GM23338 (cell line): ENCODE measurements around the gene EHD1. TPM values are rescaled to one million over a fixed set of nuclear protein-coding genes. Genes with fewer than 3 reads are reported as not detected.

Experiments
- ATAC-seq: fragments of 200-7000 bp; cut with Tn5 transposase; 3 replicates; pipeline ENCODE4 v1.9.1; 2020
- DNase-seq: peaks from one replicate; pipeline ENCODE4 v3.0.0-alpha.2; 2015; ENCODE audit warnings: low spot score
- H2AFZ ChIP-seq: fragments of 200-600 bp; sonication (generic); 2 replicates; pipeline ENCODE4 v1.8.0; 2016; ENCODE audit warnings: antibody characterized with exemption, mild to moderate bottlenecking, moderate library complexity
- H3F3A ChIP-seq: fragments of 200-600 bp; sonication (generic); replicated peaks from 2 replicates; pipeline ENCODE4 v1.8.0; 2017; ENCODE audit warnings: antibody characterized with exemption, mixed run types, low read depth
- H3K27ac ChIP-seq: fragments of 200-600 bp; sonication (generic); 2 replicates; pipeline ENCODE4 v1.6.1; 2016; ENCODE audit warnings: low read depth
- H3K27me3 ChIP-seq: fragments of 200-600 bp; sonication (generic); 2 replicates; pipeline ENCODE4 v1.8.0; 2016; ENCODE audit warnings: mild to moderate bottlenecking, mixed run types, moderate library complexity; ENCODE audit not compliant: insufficient read depth
- H3K36me3 ChIP-seq: fragments of 200-600 bp; sonication (generic); 2 replicates; pipeline ENCODE4 v1.8.0; 2016; ENCODE audit warnings: mild to moderate bottlenecking; ENCODE audit not compliant: insufficient read depth
- H3K4me1 ChIP-seq: fragments of 200-600 bp; sonication (generic); 2 replicates; pipeline ENCODE4 v1.8.0; 2016; ENCODE audit warnings: mild to moderate bottlenecking, moderate library complexity; ENCODE audit not compliant: insufficient read depth
- H3K4me2 ChIP-seq: fragments of 200-600 bp; sonication (generic); 2 replicates; pipeline ENCODE4 v1.7.1; 2017; ENCODE audit warnings: mixed run types
- H3K4me3 ChIP-seq: fragments of 200-600 bp; sonication (generic); 2 replicates; pipeline ENCODE4 v1.6.1; 2016; ENCODE audit warnings: mixed run types
- H3K79me2 ChIP-seq: fragments of 200-600 bp; sonication (generic); replicated peaks from 2 replicates; pipeline ENCODE4 v1.8.0; 2017; ENCODE audit warnings: mild to moderate bottlenecking; ENCODE audit not compliant: insufficient read depth
- H3K9me2 ChIP-seq: fragments of 200-600 bp; sonication (generic); 2 replicates; pipeline ENCODE4 v1.8.0; 2017; ENCODE audit not compliant: insufficient read depth
- H4K20me1 ChIP-seq: fragments of 200-600 bp; sonication (generic); replicated peaks from 2 replicates; pipeline ENCODE4 v1.8.0; 2017; ENCODE audit warnings: mild to moderate bottlenecking; ENCODE audit not compliant: insufficient read depth
- H3K27ac Mint-ChIP-seq: 2 replicates; pipeline ENCODE4 v1.8.0; 2020; ENCODE audit warnings: inconsistent platforms, mild to moderate bottlenecking, moderate library complexity, mixed read lengths
- H3K27me3 Mint-ChIP-seq: 3 replicates; pipeline ENCODE4 v1.8.0; 2022; ENCODE audit warnings: low read depth, mild to moderate bottlenecking, moderate library complexity, mixed read lengths, inconsistent platforms; ENCODE audit not compliant: insufficient read depth, poor library complexity
- H3K36me3 Mint-ChIP-seq: 3 replicates; pipeline ENCODE4 v1.8.0; 2021; ENCODE audit warnings: low read depth, mild to moderate bottlenecking, inconsistent platforms, moderate library complexity, mixed read lengths
- H3K4me1 Mint-ChIP-seq: 3 replicates; pipeline ENCODE4 v1.8.0; 2020; ENCODE audit warnings: mild to moderate bottlenecking, inconsistent platforms, mixed read lengths
- H3K4me3 Mint-ChIP-seq: 3 replicates; pipeline ENCODE4 v1.8.0; 2021; ENCODE audit warnings: moderate library complexity, mild to moderate bottlenecking, inconsistent platforms, mixed read lengths
- H3K9me3 Mint-ChIP-seq: 3 replicates; pipeline ENCODE4 v1.8.0; 2020; ENCODE audit warnings: moderate library complexity, mild to moderate bottlenecking, inconsistent platforms, mixed read lengths
- CREB1 ChIP-seq: fragments of 250-450 bp; sonication (Bioruptor Pico); IDR thresholded peaks from 2 replicates; pipeline ENCODE4 v1.5.0; 2020; ENCODE audit warnings: low read depth, mild to moderate bottlenecking, moderate library complexity
- EZH2phosphoT487 ChIP-seq: fragments of 200-600 bp; sonication (generic); IDR thresholded peaks from one replicate; pipeline ENCODE4 v1.8.1; 2018; ENCODE audit warnings: antibody characterized with exemption; ENCODE audit not compliant: unreplicated experiment
- JUNB ChIP-seq: IDR thresholded peaks from one replicate; pipeline ENCODE4 v1.6.1; 2016; ENCODE audit warnings: antibody characterized with exemption; ENCODE audit not compliant: unreplicated experiment
- NANOG ChIP-seq: IDR thresholded peaks from 2 replicates; pipeline ENCODE4 v1.6.1; 2016; ENCODE audit warnings: antibody characterized with exemption, borderline replicate concordance
- POLR2AphosphoS5 ChIP-seq: IDR thresholded peaks from 2 replicates; pipeline ENCODE4 v1.6.1; 2016; ENCODE audit warnings: antibody characterized with exemption, low read depth
- STAT1 ChIP-seq: IDR thresholded peaks from one replicate; pipeline ENCODE4 v1.6.1; 2016; ENCODE audit warnings: antibody characterized with exemption; ENCODE audit not compliant: unreplicated experiment
- ZNF114 ChIP-seq: fragments of 250-450 bp; sonication (Bioruptor Pico); IDR thresholded peaks from 2 replicates; pipeline ENCODE4 v1.5.0; 2020; ENCODE audit warnings: mild to moderate bottlenecking, moderate library complexity
- polyA plus RNA-seq: library from polyadenylated mRNA; unstranded; fragments of >200 nt; fragmentation: Nextera tagmentation; extraction: Ambion mirVana; gene quantifications from 2 replicates; pipeline ENCODE4 v1.2.1, GENCODE V29; 2016
- total RNA-seq: library from RNA; depleted of rRNA; stranded (reverse); fragments of >200 nt; shearing (Covaris generic); gene quantifications from 2 replicates; pipeline ENCODE4 v1.2.3, GENCODE V29; 2014
- TF ChIP-seq, protein P1 (sequence below): fragments of 250-450 bp; sonication (Bioruptor Pico); IDR thresholded peaks from 2 replicates; pipeline ENCODE4 v1.5.0; 2020; ENCODE audit warnings: mild to moderate bottlenecking, moderate library complexity
- TF ChIP-seq, protein P2 (sequence below): IDR thresholded peaks from 2 replicates; pipeline ENCODE4 v1.6.1; 2016; ENCODE audit warnings: antibody characterized with exemption
- TF ChIP-seq, protein P3 (sequence below): IDR thresholded peaks from one replicate; pipeline ENCODE4 v1.6.1; 2018; ENCODE audit warnings: antibody characterized with exemption; ENCODE audit not compliant: unreplicated experiment

The EHD1 gene
- total and polyA plus RNA-seq, 2 experiments from 2014 or later = 16.7 to 69.7 TPM

DNA sequence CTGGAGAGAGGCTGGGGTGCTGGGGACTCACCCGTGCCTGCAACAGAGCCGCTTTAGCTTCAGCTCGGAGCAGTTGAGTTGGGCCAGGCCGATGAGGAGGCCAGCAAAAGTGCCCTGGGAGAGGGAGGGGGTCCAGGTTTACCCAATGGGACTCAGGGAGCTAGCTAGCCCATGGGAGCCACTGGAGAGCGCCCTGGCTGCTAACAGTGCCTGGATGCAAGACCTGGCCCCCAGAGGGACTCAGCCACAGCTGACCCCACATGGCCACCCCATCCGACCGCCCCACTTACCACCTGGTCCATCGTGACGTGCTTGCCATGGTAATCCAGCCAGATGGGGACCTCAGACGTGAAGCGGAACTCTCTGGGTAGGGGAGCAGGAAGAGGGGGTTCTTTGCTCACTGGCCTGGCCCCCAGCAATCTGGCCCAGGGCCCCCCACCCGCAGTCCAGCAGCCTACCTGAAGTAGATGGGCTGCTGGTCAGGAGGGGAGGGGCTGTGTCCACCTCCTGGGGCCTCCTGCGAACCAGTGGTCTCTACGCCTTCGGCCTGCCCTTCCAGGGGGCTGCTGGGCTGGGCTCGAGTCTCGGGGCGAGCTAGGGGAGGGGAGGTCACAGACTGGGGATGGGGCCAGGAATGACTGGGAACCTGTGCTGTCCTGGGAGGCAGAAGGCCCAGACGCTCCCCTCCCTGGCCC lies 19.1 kb upstream of the EHD1 start:
- H3K27ac Mint-ChIP-seq = no peak overlapping the region
- Histone ChIP-seq H3K4me2 (no peak overlapping the region), H4K20me1 (no peaks in the 10 kb centered on the region), H3K9me2 (no peaks in the 10 kb centered on the region), H2AFZ (no peak overlapping the region), H3K27me3 (no peaks in the 10 kb centered on the region), H3K27ac (no peak overlapping the region), H3K79me2 (no peaks in the 10 kb centered on the region), H3K4me1 (no peaks in the 10 kb centered on the region), H3K4me3 (no peak overlapping the region), H3K36me3 (no peaks in the 10 kb centered on the region), H3F3A (no peaks in the 10 kb centered on the region)
- no peaks in the 10 kb centered on the region for H3K36me3 Mint-ChIP-seq
- H3K4me3 Mint-ChIP-seq = no peak overlapping the region
- ATAC-seq (no peak), DNase-seq (no peak)
- no peak for TF ChIP-seq ZNF114 (CRISPR knock-in tag)
- TF ChIP-seq EZH2phosphoT487 = no peak
- TF ChIP-seq JUNB = no peak
- no peaks in the 10 kb centered on the region for H3K9me3 Mint-ChIP-seq
- peaks cover 18% of the 10 kb centered on the region for H3K27me3 Mint-ChIP-seq
- H3K4me1 Mint-ChIP-seq = peaks cover 5% of the 10 kb centered on the region; the same call in 2 of the 3 replicates

DNA sequence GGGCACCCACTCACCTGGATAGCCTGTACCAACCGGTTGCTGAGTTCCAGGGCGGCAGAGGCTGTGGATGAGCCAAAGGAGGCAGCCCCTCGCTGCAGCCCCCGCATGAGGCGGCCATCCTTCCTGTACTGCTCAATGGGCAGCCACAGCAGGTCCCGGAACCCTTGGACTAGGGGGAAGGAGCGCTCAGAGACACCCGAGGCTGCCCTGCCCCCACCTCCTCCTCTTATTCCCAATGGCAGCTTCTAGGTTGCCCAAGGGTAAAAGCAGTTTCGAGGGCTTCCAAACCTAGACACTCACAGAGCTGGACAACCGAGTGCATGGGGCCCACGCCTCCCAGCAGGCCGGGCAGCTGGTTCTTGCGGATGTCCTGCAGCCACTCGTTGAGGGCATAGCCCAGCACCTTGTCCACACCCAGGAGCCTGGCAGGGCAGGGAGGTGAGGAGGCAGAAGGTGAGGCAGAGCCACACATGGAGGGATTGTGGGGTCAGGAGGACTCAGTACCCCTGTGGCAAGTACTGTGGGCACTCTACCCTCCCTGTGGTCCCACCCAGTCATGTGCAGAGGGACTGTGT lies 18.1 kb upstream of the EHD1 start:
- Mint-ChIP-seq H3K4me1 (peaks cover 5% of the 10 kb centered on the region), H3K27ac (no peak overlapping the region), H3K4me3 (no peak overlapping the region), H3K36me3 (no peaks in the 10 kb centered on the region; the same call in 2 of the 3 replicates), H3K9me3 (no peaks in the 10 kb centered on the region), H3K27me3 (peaks cover 15% of the 10 kb centered on the region)
- Histone ChIP-seq H3F3A (no peaks in the 10 kb centered on the region), H3K36me3 (no peaks in the 10 kb centered on the region), H4K20me1 (no peaks in the 10 kb centered on the region), H2AFZ (no peak overlapping the region), H3K9me2 (no peaks in the 10 kb centered on the region), H3K27me3 (no peaks in the 10 kb centered on the region), H3K79me2 (no peaks in the 10 kb centered on the region), H3K4me1 (no peaks in the 10 kb centered on the region), H3K4me3 (no peak overlapping the region), H3K27ac (no peak overlapping the region), H3K4me2 (no peak overlapping the region)
- DNase-seq = no peak
- no peak for ATAC-seq
- TF ChIP-seq, protein P1, sequence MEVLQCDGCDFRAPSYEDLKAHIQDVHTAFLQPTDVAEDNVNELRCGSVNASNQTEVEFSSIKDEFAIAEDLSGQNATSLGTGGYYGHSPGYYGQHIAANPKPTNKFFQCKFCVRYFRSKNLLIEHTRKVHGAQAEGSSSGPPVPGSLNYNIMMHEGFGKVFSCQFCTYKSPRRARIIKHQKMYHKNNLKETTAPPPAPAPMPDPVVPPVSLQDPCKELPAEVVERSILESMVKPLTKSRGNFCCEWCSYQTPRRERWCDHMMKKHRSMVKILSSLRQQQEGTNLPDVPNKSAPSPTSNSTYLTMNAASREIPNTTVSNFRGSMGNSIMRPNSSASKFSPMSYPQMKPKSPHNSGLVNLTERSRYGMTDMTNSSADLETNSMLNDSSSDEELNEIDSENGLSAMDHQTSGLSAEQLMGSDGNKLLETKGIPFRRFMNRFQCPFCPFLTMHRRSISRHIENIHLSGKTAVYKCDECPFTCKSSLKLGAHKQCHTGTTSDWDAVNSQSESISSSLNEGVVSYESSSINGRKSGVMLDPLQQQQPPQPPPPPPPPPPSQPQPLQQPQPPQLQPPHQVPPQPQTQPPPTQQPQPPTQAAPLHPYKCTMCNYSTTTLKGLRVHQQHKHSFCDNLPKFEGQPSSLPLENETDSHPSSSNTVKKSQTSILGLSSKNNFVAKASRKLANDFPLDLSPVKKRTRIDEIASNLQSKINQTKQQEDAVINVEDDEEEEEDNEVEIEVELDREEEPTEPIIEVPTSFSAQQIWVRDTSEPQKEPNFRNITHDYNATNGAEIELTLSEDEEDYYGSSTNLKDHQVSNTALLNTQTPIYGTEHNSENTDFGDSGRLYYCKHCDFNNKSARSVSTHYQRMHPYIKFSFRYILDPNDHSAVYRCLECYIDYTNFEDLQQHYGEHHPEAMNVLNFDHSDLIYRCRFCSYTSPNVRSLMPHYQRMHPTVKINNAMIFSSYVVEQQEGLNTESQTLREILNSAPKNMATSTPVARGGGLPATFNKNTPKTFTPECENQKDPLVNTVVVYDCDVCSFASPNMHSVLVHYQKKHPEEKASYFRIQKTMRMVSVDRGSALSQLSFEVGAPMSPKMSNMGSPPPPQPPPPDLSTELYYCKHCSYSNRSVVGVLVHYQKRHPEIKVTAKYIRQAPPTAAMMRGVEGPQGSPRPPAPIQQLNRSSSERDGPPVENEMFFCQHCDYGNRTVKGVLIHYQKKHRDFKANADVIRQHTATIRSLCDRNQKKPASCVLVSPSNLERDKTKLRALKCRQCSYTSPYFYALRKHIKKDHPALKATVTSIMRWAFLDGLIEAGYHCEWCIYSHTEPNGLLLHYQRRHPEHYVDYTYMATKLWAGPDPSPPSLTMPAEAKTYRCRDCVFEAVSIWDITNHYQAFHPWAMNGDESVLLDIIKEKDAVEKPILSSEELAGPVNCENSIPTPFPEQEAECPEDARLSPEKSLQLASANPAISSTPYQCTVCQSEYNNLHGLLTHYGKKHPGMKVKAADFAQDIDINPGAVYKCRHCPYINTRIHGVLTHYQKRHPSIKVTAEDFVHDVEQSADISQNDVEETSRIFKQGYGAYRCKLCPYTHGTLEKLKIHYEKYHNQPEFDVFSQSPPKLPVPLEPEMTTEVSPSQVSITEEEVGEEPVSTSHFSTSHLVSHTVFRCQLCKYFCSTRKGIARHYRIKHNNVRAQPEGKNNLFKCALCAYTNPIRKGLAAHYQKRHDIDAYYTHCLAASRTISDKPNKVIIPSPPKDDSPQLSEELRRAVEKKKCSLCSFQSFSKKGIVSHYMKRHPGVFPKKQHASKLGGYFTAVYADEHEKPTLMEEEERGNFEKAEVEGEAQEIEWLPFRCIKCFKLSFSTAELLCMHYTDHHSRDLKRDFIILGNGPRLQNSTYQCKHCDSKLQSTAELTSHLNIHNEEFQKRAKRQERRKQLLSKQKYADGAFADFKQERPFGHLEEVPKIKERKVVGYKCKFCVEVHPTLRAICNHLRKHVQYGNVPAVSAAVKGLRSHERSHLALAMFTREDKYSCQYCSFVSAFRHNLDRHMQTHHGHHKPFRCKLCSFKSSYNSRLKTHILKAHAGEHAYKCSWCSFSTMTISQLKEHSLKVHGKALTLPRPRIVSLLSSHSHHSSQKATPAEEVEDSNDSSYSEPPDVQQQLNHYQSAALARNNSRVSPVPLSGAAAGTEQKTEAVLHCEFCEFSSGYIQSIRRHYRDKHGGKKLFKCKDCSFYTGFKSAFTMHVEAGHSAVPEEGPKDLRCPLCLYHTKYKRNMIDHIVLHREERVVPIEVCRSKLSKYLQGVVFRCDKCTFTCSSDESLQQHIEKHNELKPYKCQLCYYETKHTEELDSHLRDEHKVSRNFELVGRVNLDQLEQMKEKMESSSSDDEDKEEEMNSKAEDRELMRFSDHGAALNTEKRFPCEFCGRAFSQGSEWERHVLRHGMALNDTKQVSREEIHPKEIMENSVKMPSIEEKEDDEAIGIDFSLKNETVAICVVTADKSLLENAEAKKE = no peak
- no peak for TF ChIP-seq POLR2AphosphoS5
- TF ChIP-seq, protein P2, sequence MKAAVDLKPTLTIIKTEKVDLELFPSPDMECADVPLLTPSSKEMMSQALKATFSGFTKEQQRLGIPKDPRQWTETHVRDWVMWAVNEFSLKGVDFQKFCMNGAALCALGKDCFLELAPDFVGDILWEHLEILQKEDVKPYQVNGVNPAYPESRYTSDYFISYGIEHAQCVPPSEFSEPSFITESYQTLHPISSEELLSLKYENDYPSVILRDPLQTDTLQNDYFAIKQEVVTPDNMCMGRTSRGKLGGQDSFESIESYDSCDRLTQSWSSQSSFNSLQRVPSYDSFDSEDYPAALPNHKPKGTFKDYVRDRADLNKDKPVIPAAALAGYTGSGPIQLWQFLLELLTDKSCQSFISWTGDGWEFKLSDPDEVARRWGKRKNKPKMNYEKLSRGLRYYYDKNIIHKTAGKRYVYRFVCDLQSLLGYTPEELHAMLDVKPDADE = no peak
- TF ChIP-seq CREB1 (CRISPR knock-in tag) = no peak
- no peak for TF ChIP-seq JUNB
- TF ChIP-seq STAT1 = no peak
- TF ChIP-seq NANOG = no peak
- TF ChIP-seq, protein P3, sequence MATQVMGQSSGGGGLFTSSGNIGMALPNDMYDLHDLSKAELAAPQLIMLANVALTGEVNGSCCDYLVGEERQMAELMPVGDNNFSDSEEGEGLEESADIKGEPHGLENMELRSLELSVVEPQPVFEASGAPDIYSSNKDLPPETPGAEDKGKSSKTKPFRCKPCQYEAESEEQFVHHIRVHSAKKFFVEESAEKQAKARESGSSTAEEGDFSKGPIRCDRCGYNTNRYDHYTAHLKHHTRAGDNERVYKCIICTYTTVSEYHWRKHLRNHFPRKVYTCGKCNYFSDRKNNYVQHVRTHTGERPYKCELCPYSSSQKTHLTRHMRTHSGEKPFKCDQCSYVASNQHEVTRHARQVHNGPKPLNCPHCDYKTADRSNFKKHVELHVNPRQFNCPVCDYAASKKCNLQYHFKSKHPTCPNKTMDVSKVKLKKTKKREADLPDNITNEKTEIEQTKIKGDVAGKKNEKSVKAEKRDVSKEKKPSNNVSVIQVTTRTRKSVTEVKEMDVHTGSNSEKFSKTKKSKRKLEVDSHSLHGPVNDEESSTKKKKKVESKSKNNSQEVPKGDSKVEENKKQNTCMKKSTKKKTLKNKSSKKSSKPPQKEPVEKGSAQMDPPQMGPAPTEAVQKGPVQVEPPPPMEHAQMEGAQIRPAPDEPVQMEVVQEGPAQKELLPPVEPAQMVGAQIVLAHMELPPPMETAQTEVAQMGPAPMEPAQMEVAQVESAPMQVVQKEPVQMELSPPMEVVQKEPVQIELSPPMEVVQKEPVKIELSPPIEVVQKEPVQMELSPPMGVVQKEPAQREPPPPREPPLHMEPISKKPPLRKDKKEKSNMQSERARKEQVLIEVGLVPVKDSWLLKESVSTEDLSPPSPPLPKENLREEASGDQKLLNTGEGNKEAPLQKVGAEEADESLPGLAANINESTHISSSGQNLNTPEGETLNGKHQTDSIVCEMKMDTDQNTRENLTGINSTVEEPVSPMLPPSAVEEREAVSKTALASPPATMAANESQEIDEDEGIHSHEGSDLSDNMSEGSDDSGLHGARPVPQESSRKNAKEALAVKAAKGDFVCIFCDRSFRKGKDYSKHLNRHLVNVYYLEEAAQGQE = no peak
